ENCODE data around the gene RIMS3.
A peak's percentile ranks its signal among the peaks of the same experiment; 100 is the strongest.

The RIMS3 gene

GRCh38 chr1:40650075-40650474 is 15.4 kb downstream of the RIMS3 start:
- no peak for DNase-seq (ENCODE audit: low read depth)
- in situ Hi-C loops (cut with HindIII; ENCODE audit: low sequenced_read_pairs): no loop called here
- TF ChIP-seq, protein P1, sequence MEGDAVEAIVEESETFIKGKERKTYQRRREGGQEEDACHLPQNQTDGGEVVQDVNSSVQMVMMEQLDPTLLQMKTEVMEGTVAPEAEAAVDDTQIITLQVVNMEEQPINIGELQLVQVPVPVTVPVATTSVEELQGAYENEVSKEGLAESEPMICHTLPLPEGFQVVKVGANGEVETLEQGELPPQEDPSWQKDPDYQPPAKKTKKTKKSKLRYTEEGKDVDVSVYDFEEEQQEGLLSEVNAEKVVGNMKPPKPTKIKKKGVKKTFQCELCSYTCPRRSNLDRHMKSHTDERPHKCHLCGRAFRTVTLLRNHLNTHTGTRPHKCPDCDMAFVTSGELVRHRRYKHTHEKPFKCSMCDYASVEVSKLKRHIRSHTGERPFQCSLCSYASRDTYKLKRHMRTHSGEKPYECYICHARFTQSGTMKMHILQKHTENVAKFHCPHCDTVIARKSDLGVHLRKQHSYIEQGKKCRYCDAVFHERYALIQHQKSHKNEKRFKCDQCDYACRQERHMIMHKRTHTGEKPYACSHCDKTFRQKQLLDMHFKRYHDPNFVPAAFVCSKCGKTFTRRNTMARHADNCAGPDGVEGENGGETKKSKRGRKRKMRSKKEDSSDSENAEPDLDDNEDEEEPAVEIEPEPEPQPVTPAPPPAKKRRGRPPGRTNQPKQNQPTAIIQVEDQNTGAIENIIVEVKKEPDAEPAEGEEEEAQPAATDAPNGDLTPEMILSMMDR (IDR thresholded peaks at IDR 0.05; ENCODE audit: low read depth, low read length, missing control alignments): peak; percentile 38
- no peak overlapping the region for H3K4me3 ChIP-seq (ENCODE audit: low read depth, low read length)

DNA sequence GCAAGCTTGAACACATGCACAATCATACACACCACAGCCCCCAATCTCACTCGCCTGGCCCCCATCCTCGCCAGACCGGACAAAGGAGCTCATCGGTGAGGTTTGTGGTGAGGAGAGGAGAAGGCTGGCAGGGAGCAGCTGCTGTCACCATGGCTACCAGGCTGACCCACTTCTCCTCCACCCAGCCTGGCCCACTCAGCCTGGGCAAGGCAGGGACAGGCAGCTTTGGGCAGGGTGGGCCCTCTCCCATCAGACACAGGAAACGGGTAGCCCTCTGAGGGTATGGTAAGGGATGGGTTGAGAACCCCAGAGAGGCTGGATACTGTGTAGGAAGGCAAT is 15.9 kb downstream of the RIMS3 start:
- DNase-seq (ENCODE audit: low read depth): no peak
- TF ChIP-seq, protein P1 (IDR thresholded peaks at IDR 0.05; ENCODE audit: low read depth, low read length, missing control alignments): no peak
- in situ Hi-C loops (cut with HindIII; ENCODE audit: low sequenced_read_pairs): no loop called here
- H3K4me3 ChIP-seq (ENCODE audit: low read depth, low read length): no peak overlapping the region

GRCh38 chr1:40648928-40649591 is 16.4 kb downstream of the RIMS3 start:
- TF ChIP-seq, protein P1 (IDR thresholded peaks at IDR 0.05; ENCODE audit: low read depth, low read length, missing control alignments): no peak
- in situ Hi-C loops (cut with HindIII; ENCODE audit: low sequenced_read_pairs): no loop called here
- no peak overlapping the region for H3K4me3 ChIP-seq (ENCODE audit: low read depth, low read length)
- DNase-seq (ENCODE audit: low read depth): no peak

GRCh38 chr1:40648200-40648599 is 17.3 kb downstream of the RIMS3 start:
- TF ChIP-seq, protein P1 (IDR thresholded peaks at IDR 0.05; ENCODE audit: low read depth, low read length, missing control alignments): no peak
- in situ Hi-C loops (cut with HindIII; ENCODE audit: low sequenced_read_pairs): no loop called here
- H3K4me3 ChIP-seq (ENCODE audit: low read depth, low read length): no peak overlapping the region
- DNase-seq (ENCODE audit: low read depth): no peak

- no peak overlapping the region for H3K4me3 ChIP-seq (ENCODE audit: low read depth, low read length)
- in situ Hi-C loops (cut with HindIII; ENCODE audit: low sequenced_read_pairs): no loop called here
- no peak for DNase-seq (ENCODE audit: low read depth)
- TF ChIP-seq, protein P1 (IDR thresholded peaks at IDR 0.05; ENCODE audit: low read depth, low read length, missing control alignments): no peak
Observed at GRCh38 chr1:40646315-40646714, 19.2 kb downstream of the RIMS3 start.

- H3K4me3 ChIP-seq (ENCODE audit: low read depth, low read length): no peak overlapping the region
- TF ChIP-seq, protein P1 (IDR thresholded peaks at IDR 0.05; ENCODE audit: low read depth, low read length, missing control alignments): no peak
- in situ Hi-C loops (cut with HindIII; ENCODE audit: low sequenced_read_pairs): no loop called here
Observed at GRCh38 chr1:40645118-40645680, 20.3 kb downstream of the RIMS3 start.

More at GRCh38 chr1:40645118-40645680, 20.3 kb downstream of the RIMS3 start:
- DNase-seq (ENCODE audit: low read depth): no peak
